Testis (tissue), 2 donors: ENCODE results near the gene CYB5A.

Experiments used
- POLR2A ChIP-seq: fragments of 450-650 bp; IDR thresholded peaks from one replicate; pipeline ENCODE4 v1.6.1; 2017; ENCODE audit warnings: antibody characterized with exemption, mild to moderate bottlenecking, moderate library complexity
- TF ChIP-seq, protein P1 (sequence below), 3 experiments: fragments of 450-650 bp in 2 of 3; fragments of 200-600 bp in 1 of 3; sonication (generic) in 1 of 3; IDR thresholded peaks; one replicate each; pipeline ENCODE4 v1.5.1; 2016 to 2019; ENCODE audit warnings: antibody characterized with exemption in 3 of 3, mild to moderate bottlenecking in 2 of 3, moderate library complexity in 1 of 3

DNA sequence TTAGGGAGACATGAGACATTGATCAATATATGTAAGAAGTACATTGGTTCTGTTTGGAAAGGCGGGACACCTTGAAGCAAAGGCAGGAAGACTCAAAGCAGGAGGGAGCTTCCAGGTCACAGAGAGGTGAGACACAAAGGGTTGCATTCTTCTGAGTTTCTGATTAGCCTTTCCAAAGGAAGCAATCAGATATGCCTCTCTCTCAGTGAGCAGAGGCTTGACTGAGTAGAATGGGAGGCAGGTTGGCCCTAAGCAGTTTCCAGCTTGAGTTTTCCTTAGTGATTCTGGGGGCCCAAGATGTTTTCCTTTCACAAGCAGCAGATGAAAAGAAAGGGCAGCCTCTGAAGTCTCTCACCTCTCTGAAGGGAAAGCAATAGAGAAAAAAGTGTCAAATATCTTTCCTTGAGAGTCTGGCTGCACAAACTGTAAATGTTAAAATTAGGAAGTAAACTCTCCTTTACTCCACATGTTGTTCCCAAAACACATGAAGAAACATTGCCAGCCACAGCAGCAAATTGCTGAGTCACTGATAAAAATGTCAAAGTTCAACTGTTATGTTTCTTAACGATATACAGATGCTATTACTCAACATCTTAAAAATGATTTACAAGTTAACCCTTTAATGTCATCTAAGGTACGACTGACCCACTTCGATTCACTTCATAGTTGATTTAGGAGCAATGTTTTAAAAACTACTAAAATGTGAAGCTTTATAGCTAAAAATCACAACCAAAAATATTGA, 40.3 kb downstream of the CYB5A start:
- TF ChIP-seq, protein P1, sequence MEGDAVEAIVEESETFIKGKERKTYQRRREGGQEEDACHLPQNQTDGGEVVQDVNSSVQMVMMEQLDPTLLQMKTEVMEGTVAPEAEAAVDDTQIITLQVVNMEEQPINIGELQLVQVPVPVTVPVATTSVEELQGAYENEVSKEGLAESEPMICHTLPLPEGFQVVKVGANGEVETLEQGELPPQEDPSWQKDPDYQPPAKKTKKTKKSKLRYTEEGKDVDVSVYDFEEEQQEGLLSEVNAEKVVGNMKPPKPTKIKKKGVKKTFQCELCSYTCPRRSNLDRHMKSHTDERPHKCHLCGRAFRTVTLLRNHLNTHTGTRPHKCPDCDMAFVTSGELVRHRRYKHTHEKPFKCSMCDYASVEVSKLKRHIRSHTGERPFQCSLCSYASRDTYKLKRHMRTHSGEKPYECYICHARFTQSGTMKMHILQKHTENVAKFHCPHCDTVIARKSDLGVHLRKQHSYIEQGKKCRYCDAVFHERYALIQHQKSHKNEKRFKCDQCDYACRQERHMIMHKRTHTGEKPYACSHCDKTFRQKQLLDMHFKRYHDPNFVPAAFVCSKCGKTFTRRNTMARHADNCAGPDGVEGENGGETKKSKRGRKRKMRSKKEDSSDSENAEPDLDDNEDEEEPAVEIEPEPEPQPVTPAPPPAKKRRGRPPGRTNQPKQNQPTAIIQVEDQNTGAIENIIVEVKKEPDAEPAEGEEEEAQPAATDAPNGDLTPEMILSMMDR (IDR thresholded peaks at IDR 0.05): no peak
- no peak for TF ChIP-seq POLR2A
